K562 treated with DMSO at 1 percent for 24 hours (cell line): Measurements from ENCODE around the gene GABRA4. TPM values are rescaled to one million over a fixed set of nuclear protein-coding genes. Genes with fewer than 3 reads are reported as not detected.

Experiments
- total RNA-seq: library from RNA; unstranded; fragments of 300-600 nt; gene quantifications from 2 replicates; pipeline ENCODE4 v1.2.3, GENCODE V29; 2022; ENCODE audit warnings: low read depth; ENCODE audit not compliant: insufficient read depth

Gene GABRA4
- total RNA-seq, result not detected in 2 replicates

DNA sequence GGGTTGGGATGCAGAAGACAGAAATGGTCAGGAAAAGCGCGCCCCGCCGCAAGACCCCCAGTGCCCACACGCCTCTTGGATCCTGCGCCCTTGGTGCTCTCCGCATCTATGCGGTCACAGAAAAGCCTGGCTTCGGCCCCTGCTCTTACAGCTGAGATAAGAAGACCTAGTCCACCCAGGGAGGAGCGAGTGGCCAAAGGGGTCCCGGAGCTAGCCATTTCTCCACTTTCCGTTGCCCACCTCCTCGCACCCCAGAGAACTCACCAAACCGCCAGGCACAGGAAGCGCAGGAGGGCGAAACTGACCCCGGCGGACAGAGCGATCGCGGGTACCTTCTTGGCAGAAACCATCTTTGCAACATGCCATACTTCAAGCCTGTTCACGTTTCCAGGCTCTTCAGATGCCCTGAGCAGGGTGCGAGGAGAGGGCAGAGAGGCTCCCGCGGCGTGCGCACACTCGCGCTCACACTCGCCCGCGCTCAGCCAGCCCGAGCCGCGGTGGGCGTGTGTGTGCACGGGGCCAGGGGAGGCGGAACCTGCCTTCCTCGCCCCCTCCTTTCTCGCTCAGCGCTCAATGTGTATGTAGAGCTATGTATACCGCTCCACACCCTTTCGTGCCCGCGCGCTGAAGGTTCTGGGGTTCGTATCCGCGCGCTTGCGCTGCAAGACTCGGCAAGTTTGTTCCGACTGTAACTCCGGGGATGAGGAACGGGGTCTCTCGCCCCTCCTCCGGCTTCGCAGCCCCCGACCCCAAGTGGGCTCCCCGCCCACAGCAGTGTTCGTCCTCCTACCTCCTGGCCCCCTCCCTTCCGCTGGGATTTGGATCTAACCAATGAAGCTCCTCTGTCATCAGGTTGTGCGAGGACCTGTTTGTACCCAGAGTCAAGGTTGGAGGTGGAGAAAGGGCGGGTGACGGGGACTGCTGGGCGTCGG lies at the start of gene GABRA4:
GABRA4 (minus strand) TSS at position 507 of the 932 bp plus-strand sequence; CDS start at position 350, 157 bp downstream.

GRCh38 chr4:47031011-47031678 lies 37.8 kb upstream of the GABRA4 start, which contains the start of gene GABRB1:
TSS of gene GABRB1 (plus strand) at chr4:47031567.

GRCh38 chr4:46909078-46909477 lies 84.3 kb downstream of the GABRA4 start, which contains the start of gene COX7B2:
TSS of gene COX7B2 (minus strand) at chr4:46909245. CDS start at chr4:46735192, 174,053 bp downstream.

Other genes starting within 250 kb of the GABRA4 start
- gene COX7B2, start 84.3 kb downstream of the GABRA4 start, total RNA-seq, result 2.0 TPM in 1 of 2 replicates, not detected in the other
- gene GABRB1, start 38.0 kb upstream of the GABRA4 start, total RNA-seq, result not detected in 2 replicates